HG02885 (cell line): ENCODE measurements around the gene NEK4.
"Not testable (repeated sequence)": the region's sequence is repeated elsewhere in the genome, so short reads cannot be mapped to it uniquely, and the experiment has no call there.

Experiments used
- ATAC-seq: cut with Tn5 transposase; IDR thresholded peaks from one replicate; pipeline ENCODE4 v1.9.1; 2021; ENCODE audit warnings: mild to moderate bottlenecking; ENCODE audit not compliant: unreplicated experiment, poor library complexity

The NEK4 gene

DNA sequence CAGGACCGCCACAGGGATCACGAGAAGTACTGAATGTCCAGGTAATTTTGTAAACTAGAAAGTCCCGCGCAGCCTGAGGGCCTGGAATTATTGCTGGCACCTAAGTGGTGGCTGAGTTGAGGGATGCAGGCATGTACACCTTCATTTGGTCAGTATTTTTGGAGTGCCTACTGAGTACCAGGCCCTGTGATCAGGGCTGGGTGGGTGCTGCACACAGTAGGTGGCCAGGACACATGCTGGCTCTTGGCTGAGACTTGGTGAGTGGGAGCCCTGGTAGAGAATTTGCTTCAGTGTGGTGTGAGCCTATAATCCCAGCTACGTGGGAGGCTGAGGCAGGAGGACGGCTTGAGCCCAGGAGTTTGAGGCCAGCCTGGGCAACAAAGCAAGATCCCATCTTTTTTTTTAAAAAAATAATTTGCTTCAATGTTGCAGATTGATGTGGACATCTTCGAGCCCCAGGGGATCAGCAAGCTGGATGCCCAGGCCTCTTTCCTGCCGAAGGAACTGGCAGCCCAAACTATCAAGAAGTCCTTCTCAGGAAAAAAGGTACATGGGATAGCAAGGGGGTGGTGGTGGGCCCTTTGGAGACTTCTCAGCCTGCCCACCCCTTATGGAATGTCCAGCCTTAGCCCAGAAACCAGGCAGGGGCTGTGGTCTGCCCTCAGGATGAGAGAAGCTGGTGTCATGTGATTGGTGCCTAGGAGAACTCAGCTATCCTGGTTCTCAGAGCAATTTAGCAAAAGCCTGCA is 9.3 kb upstream of the NEK4 start:
- no peak for ATAC-seq

DNA sequence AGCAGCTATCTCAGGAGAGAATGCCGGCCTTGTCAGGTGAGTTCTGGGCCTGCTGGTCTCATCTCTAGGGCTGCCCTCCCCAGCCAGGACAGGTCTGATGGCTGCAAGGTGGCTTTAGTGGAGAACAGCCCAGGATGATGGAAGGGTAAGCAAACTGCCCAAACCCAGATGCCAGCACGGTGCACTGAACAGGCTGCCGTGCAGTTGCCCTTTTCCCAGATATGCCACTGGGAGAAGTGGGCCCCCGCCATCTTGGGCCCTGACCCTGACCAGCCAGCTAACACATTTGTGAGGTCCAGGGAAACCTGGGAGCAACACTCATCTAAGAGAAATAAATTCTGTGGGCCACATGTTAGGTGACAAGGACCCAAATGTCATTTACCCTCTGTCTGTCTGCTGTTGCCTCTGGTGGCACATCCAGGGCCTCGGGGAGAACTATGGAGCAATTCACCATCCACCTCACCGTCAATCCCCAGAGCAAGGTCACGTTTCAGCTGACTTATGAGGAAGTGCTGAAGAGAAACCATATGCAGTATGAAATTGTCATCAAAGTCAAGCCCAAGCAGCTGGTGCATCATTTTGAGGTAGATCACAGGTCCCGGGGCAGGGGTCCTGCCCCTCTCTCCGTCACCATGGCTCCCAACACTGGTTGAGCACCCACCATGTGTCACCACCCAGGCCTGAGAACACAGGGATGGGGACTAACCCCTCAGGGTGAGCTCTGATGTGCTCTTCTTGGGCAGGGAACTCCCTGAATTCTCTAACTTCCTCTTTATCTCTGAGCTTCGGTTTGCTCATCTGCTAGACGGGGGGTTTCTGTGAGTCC is 8.5 kb upstream of the NEK4 start:
- ATAC-seq, result peak; percentile 59

DNA sequence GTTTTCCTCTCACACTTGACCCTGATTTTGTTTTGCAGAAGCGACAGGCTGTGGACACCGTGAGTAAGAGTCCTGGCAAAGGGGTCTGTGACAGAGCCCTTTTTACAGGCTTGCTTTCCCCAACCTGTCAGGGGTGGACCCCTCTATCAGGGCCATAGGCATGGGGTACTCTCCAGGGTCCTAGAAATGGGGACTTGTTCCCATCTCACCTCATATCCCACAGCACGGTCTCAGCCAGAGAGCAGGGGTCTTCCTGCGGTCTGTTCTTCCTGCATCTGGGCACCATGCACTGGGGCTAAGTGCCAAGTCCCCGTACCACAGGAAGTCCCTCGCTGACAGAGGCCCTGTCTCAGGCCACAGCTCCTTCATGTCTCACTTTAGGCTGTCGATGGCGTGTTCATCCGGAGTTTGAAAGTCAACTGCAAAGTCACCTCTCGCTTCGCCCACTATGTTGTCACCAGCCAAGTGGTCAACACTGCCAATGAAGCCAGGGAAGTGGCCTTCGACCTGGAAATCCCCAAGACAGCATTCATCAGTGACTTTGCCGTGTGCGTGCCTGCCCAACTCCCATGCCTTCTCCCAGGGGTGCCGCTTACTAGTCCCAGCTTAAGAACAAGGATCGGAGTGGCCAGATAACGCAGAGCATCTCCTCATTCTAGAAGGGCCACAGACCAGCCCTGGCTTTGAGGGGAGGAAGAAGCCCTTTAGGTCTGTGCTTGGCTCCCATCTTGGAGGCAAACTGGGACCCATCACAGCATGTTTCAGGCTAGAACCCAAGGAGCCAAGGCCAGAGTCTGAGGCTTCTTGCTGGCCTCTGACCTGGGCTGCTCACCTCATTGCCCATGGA is 7.4 kb upstream of the NEK4 start:
- ATAC-seq, result no peak

DNA sequence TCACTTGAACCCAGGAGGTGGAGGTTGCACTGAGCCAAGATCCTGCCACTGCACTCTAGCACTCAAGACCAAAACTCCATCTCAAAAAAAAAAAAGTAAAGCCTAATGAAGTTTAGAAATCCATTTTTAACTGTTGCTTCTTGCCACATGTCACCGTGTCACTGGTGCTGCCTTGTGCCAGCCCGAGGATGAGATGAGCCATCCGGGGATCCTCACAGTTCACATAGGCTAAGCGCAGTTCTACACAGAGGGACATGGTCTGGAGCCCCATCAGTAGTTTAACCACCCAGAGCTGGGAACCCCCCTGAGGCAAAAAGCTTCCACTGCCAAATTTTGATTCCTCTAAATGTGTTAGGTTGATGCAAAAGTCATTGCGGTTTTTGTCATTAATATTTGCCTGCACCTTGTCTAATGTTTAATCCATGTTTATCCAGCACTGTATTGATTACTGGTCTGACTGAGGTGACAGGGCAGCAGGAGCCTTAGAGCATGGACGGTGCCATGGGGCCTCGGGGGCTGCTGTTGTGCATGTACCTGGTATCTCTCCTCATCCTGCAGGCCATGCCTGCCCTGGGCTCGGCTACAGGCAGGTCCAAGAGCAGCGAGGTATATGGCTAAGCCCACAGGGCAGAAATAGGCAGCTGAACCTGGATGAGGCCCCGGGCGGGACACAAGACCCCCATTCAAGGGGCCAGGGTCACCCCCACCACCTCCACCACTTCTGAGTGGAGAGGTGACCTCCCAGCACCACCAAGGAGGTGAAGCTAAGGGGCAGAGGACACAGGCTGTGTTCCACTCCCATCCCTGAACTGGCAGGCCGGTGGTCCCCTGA is 6.6 kb upstream of the NEK4 start, which contains the start of gene ITIH1:
Gene ITIH1 (plus strand): TSS at position 473 of the 832 bp plus-strand sequence. CDS start 17 bp downstream, at position 490.
- ATAC-seq, result no peak

DNA sequence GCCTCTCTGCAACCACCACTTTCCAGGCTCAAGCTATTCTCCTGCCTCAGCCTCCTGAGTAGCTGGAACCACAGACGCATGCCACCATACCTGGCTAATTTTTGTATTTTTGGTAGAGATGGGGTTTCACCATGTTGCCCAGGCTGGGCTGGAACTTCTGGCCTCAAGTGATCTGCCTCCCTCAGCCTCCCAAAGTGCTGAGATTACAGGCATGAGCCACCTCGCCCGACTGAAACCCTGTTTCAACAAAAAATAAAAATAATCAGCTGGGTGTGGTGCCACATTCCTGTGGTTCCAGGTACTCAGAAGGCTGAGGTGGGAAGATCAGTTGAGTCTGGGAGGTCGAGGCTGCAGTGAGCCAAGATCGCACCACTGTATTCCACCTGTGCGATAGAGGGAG is 5.7 kb upstream of the NEK4 start:
- ATAC-seq, result not testable (repeated sequence)

DNA sequence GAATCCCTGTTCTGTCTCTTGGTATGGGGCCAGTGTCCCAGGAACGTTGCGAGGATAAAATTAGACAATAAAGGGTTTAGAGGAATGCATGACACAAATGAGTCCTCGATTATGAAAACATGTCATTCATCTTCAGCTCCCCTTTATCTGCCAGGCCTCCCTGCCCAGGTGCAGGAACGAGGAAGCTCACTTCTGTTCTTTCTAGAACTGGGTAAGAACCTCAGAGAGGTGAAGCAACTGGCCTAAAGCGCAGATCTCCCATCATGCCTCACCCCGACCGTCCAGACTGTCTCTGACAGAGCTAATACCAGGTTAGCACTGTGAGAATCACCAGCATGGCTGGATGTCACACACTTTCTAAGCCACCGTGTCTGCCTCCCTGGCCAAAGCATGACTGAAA is 5.1 kb upstream of the NEK4 start:
- no peak for ATAC-seq

DNA sequence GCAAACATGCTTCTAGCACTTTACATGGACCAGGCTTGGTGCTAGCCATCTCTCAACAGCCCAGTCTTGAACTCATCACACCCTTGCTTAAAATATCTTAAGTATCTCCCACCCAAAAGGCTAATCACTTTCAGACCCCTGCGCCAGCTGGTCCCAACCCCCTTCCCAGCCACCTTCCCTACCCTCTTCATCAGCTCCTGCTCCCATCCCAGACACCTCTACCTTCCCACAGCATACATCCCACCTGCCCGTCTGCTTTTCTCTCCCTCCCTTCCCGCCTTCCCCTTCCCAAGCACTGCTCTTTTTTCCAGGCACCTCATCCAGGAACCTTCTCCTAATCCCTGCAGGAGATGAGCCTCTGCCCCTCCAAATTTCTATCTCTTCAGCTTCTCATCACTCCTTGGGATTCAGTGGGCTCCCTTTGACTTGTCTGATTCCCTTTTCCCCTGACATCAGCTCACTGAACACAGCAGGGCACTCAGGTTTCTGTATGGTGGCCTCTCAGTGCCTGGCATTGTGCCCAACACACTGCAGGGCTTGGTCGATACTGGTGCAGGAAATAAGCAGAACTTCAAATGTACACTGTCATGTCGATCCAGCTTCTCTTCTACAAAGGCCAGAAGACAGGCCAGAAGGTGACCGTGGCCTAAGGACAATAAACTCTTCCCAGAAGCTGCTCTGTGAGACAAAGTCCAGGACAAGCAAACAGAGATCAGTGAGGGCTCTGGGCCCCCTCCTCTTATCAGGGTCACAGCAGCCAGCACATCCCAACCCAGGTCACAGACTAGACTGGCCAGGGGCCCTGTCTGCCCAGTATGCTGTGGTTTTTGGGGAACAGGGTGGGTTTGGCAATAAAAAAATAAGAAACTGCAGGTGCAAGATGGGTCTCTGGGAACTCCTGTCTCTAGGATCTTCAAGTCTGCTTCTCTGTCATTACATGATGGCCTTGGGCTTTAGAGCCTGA is 4.4 kb upstream of the NEK4 start:
- no peak for ATAC-seq

DNA sequence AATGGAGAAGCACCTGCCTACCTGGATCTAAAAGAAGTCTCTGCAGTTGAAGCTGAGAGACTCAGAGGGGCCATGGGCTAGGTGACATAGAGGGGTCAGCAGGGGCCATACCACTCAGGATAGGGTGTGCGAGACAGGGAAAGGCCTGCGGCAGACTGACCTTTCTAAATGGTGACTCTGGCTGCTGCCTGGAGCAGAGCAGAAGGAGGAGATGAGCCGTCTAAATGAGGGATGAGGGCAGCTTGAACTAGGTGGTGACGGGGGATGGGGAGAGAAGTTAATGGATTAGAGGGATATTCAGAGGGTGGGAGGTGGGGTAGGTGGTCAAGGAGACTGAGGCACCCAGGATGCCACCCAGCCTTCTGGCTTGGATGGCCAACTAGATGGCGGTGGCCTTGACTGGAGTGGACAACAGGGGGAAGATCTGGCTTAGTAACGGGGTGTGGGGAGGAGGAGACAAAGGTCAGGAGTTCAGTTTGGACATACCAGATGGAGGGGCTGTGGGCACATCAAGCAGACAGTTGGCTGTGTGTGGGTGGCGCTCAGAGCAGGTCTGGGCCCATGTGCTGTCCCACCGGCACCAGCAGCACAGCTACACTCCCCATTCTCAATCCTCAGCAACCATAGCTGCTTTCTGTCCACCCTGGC is 3.5 kb upstream of the NEK4 start:
- no peak for ATAC-seq

DNA sequence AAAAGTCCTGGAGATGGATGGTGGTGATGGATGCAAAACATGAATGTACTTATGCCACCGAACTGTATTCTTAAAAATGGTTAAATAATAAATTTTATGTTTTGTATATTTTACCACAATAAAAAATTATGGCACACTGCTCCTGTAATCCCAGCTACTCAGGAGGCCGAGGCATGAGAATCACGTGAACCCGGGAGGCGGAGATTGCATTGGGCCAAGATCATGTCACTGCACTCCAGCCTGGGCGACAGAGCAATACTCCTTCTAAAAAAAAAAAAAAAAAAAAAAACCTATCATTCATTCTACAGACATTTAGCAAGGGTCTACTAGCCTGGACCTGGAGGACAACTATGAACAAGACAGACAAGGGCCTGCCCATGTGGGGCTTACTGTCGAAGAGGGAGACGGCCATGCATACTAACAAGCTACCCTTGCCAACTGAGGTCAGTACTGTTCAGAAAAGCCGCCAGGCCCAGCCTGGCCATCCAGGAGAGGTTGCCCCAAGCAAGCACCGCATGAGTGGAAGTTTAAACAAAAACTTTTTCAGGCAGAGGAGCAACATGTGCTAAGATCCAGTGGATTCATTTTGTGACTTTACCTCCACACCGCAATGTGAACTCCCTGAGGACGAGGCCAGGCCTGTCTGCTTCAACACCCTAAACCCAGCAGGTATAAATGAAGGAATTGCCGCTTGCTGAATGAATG is 2.8 kb upstream of the NEK4 start:
- ATAC-seq, result no peak

DNA sequence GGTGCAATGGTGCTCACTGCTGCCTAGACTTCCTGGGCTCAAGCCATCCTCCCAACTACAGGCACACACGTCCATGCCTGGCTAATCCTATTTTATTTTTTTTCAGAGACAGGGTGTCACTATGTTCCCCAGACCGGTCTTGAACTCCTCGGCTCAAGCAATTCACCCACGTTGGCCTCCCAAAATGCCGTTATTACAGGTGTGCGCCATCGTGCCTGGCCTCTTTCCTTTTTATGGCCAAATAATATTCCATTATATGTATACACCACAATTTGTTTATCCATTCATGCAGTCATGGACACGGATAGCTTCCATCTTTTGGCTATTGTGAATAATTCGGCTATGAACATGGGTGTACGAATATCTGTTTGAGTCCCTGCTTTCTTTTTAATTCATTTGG is 962 bp upstream of the NEK4 start:
- ATAC-seq, result no peak

DNA sequence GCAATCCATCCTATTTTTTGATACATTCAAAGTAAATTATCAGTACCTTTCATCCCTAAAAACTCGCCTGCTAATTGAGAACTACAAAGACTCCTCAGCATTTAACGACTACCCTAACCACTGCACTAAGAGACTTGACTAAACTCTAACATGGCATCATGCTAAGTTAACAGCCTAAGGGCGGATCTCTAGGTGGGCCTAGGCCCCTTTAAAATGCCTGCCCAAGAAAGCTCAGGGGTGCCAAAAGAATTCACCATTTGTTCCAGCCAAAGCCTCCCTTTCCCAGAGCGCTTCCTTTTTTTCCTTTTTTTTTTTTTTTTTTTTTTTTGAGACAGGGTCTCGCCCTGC is 568 bp upstream of the NEK4 start:
- ATAC-seq, result no peak

DNA sequence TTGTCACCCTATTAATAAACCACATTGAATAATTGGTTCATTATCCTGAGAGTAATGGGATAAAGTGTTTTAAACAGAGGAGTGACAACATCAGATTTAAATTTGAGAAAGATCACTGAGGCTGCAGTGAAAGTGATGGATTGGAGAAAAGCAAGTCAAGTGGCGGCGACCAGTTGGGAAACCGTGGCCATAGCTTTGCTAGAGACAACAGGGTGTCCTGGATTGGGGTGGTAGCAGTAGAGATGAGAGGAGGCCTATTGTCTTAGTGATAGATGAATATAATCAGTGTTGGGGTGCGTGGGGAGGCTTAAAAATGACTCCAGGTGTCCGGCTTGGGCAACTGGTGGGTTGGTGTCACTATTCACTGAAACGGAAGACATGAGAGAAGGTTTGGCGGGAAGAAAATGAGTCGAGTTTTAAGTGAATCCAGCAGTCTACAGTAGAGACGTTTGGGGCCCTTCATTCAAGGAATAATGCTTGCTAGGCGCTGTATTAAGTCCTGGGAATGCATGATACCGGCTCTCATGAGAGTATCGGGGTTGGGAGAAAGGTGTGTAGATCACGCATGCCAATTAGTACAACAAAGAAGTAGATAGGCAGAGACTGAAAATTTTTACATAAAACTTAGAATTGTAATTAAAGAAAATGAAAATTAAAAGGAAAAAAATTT is 819 bp downstream of the NEK4 start:
- ATAC-seq, result no peak

DNA sequence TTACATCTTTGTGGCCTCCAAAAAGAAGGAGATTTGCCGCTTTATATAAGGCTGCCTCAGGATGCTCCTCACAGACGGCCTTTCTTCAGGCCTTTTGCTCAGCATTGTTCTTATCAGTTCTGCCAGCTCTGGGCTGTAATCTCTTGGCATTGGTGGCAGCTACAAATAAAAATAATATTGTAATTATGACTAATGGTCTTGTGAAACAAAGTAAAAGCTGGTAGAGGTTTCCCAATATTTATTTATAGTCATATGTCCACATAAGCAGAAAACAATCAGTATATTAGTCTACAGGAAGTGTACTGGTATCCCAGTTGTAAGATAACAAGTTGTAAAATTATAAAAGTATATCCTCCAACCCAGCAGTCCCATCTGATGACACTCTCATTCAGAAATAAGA is 7.3 kb downstream of the NEK4 start:
- ATAC-seq, result no peak

DNA sequence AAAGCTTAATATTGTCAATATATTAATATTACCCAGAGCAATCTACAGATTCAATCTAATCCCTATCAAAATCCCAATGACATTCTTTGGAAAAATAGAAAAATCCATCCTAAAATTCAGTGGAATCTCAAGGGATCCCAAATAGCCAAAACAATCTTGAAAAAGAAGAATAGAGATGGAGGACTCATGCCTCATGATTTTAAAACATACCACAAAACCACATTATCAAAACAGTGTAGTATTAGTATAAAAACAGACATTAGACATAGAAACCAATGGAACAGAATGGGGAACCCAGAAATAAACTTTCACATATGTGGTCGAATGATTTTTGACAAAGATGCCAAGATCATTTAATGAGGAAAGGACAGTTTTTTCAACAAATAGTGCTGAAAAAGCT is 14.6 kb downstream of the NEK4 start:
- ATAC-seq, result no peak

DNA sequence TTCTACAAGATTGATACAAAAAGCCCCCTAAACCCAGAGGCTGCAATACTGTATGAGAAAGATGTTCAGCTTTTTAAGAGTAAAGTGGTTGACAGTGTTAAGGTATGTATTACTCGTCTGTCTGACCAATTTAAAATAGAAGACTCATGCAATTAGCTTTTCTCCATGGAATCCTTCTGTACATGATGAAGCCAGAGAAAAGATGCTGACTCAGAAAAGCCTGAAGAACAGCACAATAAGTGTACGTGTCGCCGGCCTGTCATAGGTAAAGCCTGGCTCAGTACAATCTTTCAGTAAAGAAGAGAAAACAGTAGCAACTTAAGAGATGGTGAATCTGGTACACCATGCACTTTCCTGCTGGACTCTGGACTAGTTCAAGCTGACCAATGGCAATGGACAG is 16.4 kb downstream of the NEK4 start:
- no peak for ATAC-seq

DNA sequence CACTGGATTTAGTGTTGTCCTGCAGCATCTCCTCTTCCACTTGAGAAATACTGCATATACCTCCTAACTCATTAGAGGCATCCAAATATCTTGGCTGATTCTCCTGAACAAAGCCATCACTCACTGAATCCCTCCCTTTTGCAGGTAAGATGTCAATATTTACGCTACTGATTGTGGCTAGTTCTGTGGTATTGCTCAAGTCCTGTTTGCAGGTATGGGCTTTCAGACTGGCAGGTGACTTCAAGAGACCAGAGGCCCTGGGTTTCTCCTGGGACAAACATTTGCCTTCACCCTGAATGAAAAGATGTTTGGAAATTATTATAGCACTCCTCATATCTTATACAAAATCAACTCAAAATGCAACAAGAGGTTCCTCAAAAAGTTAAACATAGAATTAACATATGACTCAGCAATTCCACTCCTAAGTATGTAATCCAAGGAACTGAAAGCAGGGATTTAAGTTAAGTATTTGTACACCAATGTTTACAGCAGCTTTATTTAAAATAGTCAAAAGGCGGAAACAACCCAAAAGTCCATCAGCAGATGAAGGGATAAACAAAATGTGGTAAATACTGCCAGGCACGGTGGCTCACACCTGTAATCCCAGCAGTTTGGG is 18.6 kb downstream of the NEK4 start:
- ATAC-seq, result no peak

DNA sequence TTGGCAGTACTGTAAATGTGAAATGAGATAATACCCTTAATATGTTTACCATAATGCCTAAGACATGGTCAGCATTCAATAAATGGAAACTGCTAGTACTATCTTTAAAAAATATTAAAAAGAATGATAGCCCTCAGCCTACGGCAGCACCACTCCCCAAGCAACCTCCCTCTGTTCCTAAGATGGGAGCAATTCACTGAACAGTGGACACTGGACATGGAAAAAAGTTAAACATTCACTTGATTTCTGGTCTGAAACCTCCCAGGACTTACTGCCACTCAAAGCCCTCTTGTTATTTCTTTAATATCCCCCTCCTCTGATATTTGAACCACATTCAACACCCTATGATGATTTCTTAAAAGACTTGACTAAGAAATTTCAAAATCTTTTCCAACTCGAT is 27.0 kb downstream of the NEK4 start:
- ATAC-seq, result no peak
